Occipital lobe (tissue), 2 donors: ENCODE results near the gene RAC3. TPM values are rescaled to one million over a fixed set of nuclear protein-coding genes. Genes with fewer than 3 reads are reported as not detected.

Source experiments
- DNase-seq: peaks from one replicate; lab custom pipeline; 2025; lab: John Stamatoyannopoulos, UW
- total RNA-seq: library from RNA; depleted of rRNA; stranded (reverse); fragments of >200 nt; gene quantifications from one replicate; pipeline ENCODE4 v1.2.3, GENCODE V29; 2014

Gene RAC3
- total RNA-seq, 1 donor from 2014 or later: 76.0 TPM

- DNase-seq: no peak
These were observed 19.2 kb upstream of the RAC3 start for GRCh38 chr17:82012261-82012639.

GRCh38 chr17:82012640-82013295, 18.7 kb upstream of the RAC3 start:
- no peak for DNase-seq

GRCh38 chr17:82013341-82013740, 18.1 kb upstream of the RAC3 start:
- DNase-seq: no peak

GRCh38 chr17:82013772-82014321, 17.6 kb upstream of the RAC3 start:
- no peak for DNase-seq

GRCh38 chr17:82014432-82014831, 17.0 kb upstream of the RAC3 start:
- DNase-seq: peak; percentile 37

- DNase-seq: no peak
These were observed 16.5 kb upstream of the RAC3 start for GRCh38 chr17:82014971-82015310.

- DNase-seq: no peak
These were observed 16.0 kb upstream of the RAC3 start for GRCh38 chr17:82015311-82015971.

GRCh38 chr17:82016061-82016874, 15.2 kb upstream of the RAC3 start:
- DNase-seq: no peak

GRCh38 chr17:82016875-82017459, 14.5 kb upstream of the RAC3 start:
- DNase-seq: no peak

GRCh38 chr17:82017612-82018151, 13.8 kb upstream of the RAC3 start:
- no peak for DNase-seq

GRCh38 chr17:82018152-82018988, 13.1 kb upstream of the RAC3 start:
- DNase-seq: no peak

GRCh38 chr17:82018989-82019689, 12.3 kb upstream of the RAC3 start:
- no peak for DNase-seq

- DNase-seq: no peak
These were observed 11.5 kb upstream of the RAC3 start for GRCh38 chr17:82019690-82020571.

GRCh38 chr17:82020572-82021106, 10.8 kb upstream of the RAC3 start:
- no peak for DNase-seq

GRCh38 chr17:82021107-82021899, 10.2 kb upstream of the RAC3 start:
- peak; percentile 28 for DNase-seq

GRCh38 chr17:82021900-82022309, 9.6 kb upstream of the RAC3 start:
- no peak for DNase-seq

GRCh38 chr17:82022310-82022980, 9.0 kb upstream of the RAC3 start, which contains the start of gene CENPX:
Gene CENPX (minus strand): TSS chr17:82022878. CDS start chr17:82022861, 17 bp downstream.
- no peak for DNase-seq
